CD14-positive monocyte (primary cell): Measurements from ENCODE around the gene PTGR3. TPM values are rescaled to one million over a fixed set of nuclear protein-coding genes. Genes with fewer than 3 reads are reported as not detected.
A peak's percentile ranks its signal among the peaks of the same experiment; 100 is the strongest.

Source experiments
- DNase-seq, 3 donors: peaks; one replicate each; pipeline ENCODE4 v3.0.0-alpha.2; 2011 to 2022
- H2AFZ ChIP-seq: 2 replicates; pipeline ENCODE4 v1.6.0; 2012; ENCODE audit warnings: mild to moderate bottlenecking, low read depth, low read length, inconsistent platforms; ENCODE audit not compliant: insufficient read depth, poor library complexity, severe bottlenecking
- H3K27ac ChIP-seq, 2 donors: 1 replicate in 1 of 2; 2 replicates in 1 of 2; pipeline ENCODE4 v1.5.1; 2012 to 2013; ENCODE audit warnings: low read length in 2 of 2, control low read depth in 1 of 2, inconsistent platforms in 1 of 2, low read depth in 1 of 2, mild to moderate bottlenecking in 1 of 2
- H3K27me3 ChIP-seq, 2 donors: one replicate each; pipeline versions ENCODE4 v1.6.0 to v1.6.1; 2011 to 2013; ENCODE audit warnings: low read length in 2 of 2; ENCODE audit not compliant: control insufficient read depth in 2 of 2, insufficient read depth in 2 of 2
- H3K36me3 ChIP-seq, 2 donors: replicated peaks in 1 of 2; 1 replicate in 1 of 2; 2 replicates in 1 of 2; pipeline versions ENCODE4 v1.5.1 to v1.6.1; 2012 to 2013; ENCODE audit warnings: low read length in 2 of 2, control low read depth in 1 of 2, inconsistent platforms in 1 of 2, mild to moderate bottlenecking in 1 of 2; ENCODE audit not compliant: insufficient read depth in 2 of 2, control insufficient read depth in 1 of 2
- H3K4me1 ChIP-seq, 2 donors: 1 replicate in 1 of 2; 2 replicates in 1 of 2; pipeline versions ENCODE4 v1.5.1 to v1.6.1; 2012 to 2013; ENCODE audit warnings: low read length in 2 of 2, control low read depth in 1 of 2, inconsistent platforms in 1 of 2, mild to moderate bottlenecking in 1 of 2, moderate library complexity in 1 of 2; ENCODE audit not compliant: insufficient read depth in 2 of 2, control insufficient read depth in 1 of 2
- H3K4me2 ChIP-seq: replicated peaks from 2 replicates; pipeline ENCODE3; 2012; ENCODE audit warnings: low read length, moderate library complexity, mild to moderate bottlenecking; ENCODE audit not compliant: poor library complexity, severe bottlenecking; ENCODE audit errors: extremely low read depth
- H3K4me3 ChIP-seq, 3 experiments: fragments of 200-600 bp in 1 of 3; sonication (generic) in 1 of 3; replicated peaks in 1 of 3; 1 replicate in 2 of 3; 2 replicates in 1 of 3; pipeline ENCODE4 v1.5.1; 2011 to 2013; ENCODE audit warnings: low read length in 3 of 3, mild to moderate bottlenecking in 3 of 3, control low read depth in 2 of 3, low read depth in 2 of 3, inconsistent platforms in 1 of 3, moderate library complexity in 1 of 3
- H3K79me2 ChIP-seq: 2 replicates; pipeline ENCODE4 v1.6.0; 2012; ENCODE audit warnings: mild to moderate bottlenecking, control low read depth, inconsistent platforms, low read length, moderate library complexity; ENCODE audit not compliant: insufficient read depth
- H3K9ac ChIP-seq: 2 replicates; pipeline ENCODE4 v1.6.0; 2017; ENCODE audit warnings: low read length, mild to moderate bottlenecking; ENCODE audit not compliant: insufficient read depth, poor library complexity, severe bottlenecking
- H3K9me3 ChIP-seq, 2 donors: replicated peaks in 1 of 2; 1 replicate in 1 of 2; 2 replicates in 1 of 2; pipeline versions ENCODE4 v1.5.1 to v1.6.1; 2012 to 2013; ENCODE audit warnings: low read length in 2 of 2, control low read depth in 1 of 2; ENCODE audit not compliant: control insufficient read depth in 1 of 2, insufficient read depth in 1 of 2
- H4K20me1 ChIP-seq: 2 replicates; pipeline ENCODE4 v1.6.0; 2012; ENCODE audit warnings: mild to moderate bottlenecking, low read length, control low read depth, moderate library complexity; ENCODE audit not compliant: insufficient read depth
- H3K27ac Mint-ChIP-seq, 7 donors: one replicate each; pipeline ENCODE4 v1.8.0; 2020; ENCODE audit warnings: mild to moderate bottlenecking in 7 of 7, mixed read lengths in 7 of 7, moderate library complexity in 6 of 7, inconsistent platforms in 2 of 7
- H3K27me3 Mint-ChIP-seq, 3 donors: one replicate each; pipeline ENCODE4 v1.8.0; 2021 to 2022; ENCODE audit warnings: low read depth in 3 of 3, mild to moderate bottlenecking in 3 of 3, mixed read lengths in 3 of 3, moderate library complexity in 3 of 3, inconsistent platforms in 1 of 3
- H3K36me3 Mint-ChIP-seq, 2 donors: one replicate each; pipeline ENCODE4 v1.8.0; 2020; ENCODE audit warnings: mixed read lengths in 2 of 2, inconsistent platforms in 1 of 2, mild to moderate bottlenecking in 1 of 2
- H3K4me1 Mint-ChIP-seq: one replicate; pipeline ENCODE4 v1.8.0; 2020; ENCODE audit warnings: mild to moderate bottlenecking, mixed read lengths
- H3K4me3 Mint-ChIP-seq, 2 donors: one replicate each; pipeline ENCODE4 v1.8.0; 2020; ENCODE audit warnings: mild to moderate bottlenecking in 2 of 2, mixed read lengths in 2 of 2, moderate library complexity in 1 of 2
- H3K9me3 Mint-ChIP-seq, 7 donors: one replicate each; pipeline ENCODE4 v1.8.0; 2020 to 2022; ENCODE audit warnings: mixed read lengths in 7 of 7, mild to moderate bottlenecking in 6 of 7, moderate library complexity in 6 of 7, inconsistent platforms in 2 of 7
- WGBS: methylation state at CpG from one replicate; pipeline ENCODE4 v1.1.5; 2013; ENCODE audit warnings: missing lambda C conversion rate; ENCODE audit not compliant: insufficient coverage; 5-methylcytosine and 5-hydroxymethylcytosine counted together
- intact Hi-C, 2 donors: fragments of 100-400 bp; cut with micrococcal nuclease; formaldehyde crosslinking; loops; one replicate each; pipeline versions ENCODE4 v1.15.0 to v1.15.1; 2023
- polyA plus RNA-seq, 3 donors: library from polyadenylated mRNA; depleted of rRNA in 1 of 3; unstranded in 2 of 3; stranded (reverse) in 1 of 3; fragments of 300-500 nt in 2 of 3; fragments of >200 nt in 1 of 3; fragmentation: Illumina TruSeq in 2 of 3; gene quantifications; 1 replicate in 2 of 3; 2 replicates in 1 of 3; pipeline ENCODE4 v1.2.3, GENCODE V29; 2012 to 2021
- TF ChIP-seq, protein P1 (sequence below): fragments of 200-600 bp; IDR thresholded peaks from one replicate; pipeline ENCODE4 v1.8.0; 2022; ENCODE audit warnings: antibody characterized with exemption, mild to moderate bottlenecking

The PTGR3 gene
- polyA plus RNA-seq, 3 donors, result 15.5 to 27.5 (median 23.6) TPM

GRCh38 chr18:75213611-75214331 lies 4.8 kb upstream of the PTGR3 start:
- H3K27ac Mint-ChIP-seq, result no peak overlapping the region
- no peaks in the 10 kb centered on the region for H3K27me3 ChIP-seq

DNA sequence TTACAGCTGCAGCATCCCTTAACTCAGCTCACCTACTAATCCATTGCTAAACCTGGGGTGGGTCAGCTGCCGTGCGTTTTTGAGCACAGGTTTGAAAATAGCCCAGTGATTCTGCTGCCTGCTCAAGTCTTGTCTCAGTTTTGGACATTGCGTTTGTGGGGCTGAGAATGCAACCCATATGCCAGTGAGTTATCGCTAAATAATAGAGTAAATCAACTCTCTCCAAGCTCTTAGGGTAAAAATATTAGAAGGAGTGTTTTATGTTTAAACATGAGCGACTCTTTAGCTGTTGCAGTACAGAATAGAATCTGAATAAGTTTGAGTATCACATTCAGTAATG lies 3.8 kb upstream of the PTGR3 start:
- intact Hi-C loops, result no loop called here
- peaks cover 37 to 58% of the 10 kb centered on the region in 2 donors for H3K4me1 ChIP-seq
- Mint-ChIP-seq H3K4me1 (peaks cover 53% of the 10 kb centered on the region), H3K27me3 (peaks cover 0 to 2% (median 0%) of the 10 kb centered on the region in 3 donors), H3K9me3 (no peaks in the 10 kb centered on the region), H3K36me3 (peaks cover 3 to 7% of the 10 kb centered on the region in 2 donors), H3K4me3 (peak overlapping the region; percentile 86 to 87), H3K27ac (peak overlapping the region in 4 of 7 donors; percentile 0 to 75 (median 70))
- no peaks in the 10 kb centered on the region for H3K27me3 ChIP-seq
- H3K4me2 ChIP-seq, result peak overlapping the region; percentile 76
- H3K4me3 ChIP-seq, result peak overlapping the region in 1 of 3 experiments; percentile 79
- no peaks in the 10 kb centered on the region for H3K36me3 ChIP-seq
- WGBS, result no CpG with 5 or more reads among the region's 5 CpGs
- no peak for DNase-seq
- no peak overlapping the region for H3K27ac ChIP-seq
- H3K9me3 ChIP-seq, result no peaks in the 10 kb centered on the region
- no peak overlapping the region for H3K9ac ChIP-seq
- peaks cover 16% of the 10 kb centered on the region for H4K20me1 ChIP-seq
- H3K79me2 ChIP-seq, result peaks cover 74% of the 10 kb centered on the region
- TF ChIP-seq, protein P1, sequence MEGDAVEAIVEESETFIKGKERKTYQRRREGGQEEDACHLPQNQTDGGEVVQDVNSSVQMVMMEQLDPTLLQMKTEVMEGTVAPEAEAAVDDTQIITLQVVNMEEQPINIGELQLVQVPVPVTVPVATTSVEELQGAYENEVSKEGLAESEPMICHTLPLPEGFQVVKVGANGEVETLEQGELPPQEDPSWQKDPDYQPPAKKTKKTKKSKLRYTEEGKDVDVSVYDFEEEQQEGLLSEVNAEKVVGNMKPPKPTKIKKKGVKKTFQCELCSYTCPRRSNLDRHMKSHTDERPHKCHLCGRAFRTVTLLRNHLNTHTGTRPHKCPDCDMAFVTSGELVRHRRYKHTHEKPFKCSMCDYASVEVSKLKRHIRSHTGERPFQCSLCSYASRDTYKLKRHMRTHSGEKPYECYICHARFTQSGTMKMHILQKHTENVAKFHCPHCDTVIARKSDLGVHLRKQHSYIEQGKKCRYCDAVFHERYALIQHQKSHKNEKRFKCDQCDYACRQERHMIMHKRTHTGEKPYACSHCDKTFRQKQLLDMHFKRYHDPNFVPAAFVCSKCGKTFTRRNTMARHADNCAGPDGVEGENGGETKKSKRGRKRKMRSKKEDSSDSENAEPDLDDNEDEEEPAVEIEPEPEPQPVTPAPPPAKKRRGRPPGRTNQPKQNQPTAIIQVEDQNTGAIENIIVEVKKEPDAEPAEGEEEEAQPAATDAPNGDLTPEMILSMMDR, result no peak
- no peak overlapping the region for H2AFZ ChIP-seq

More at GRCh38 chr18:75213611-75214331, 4.8 kb upstream of the PTGR3 start:
- WGBS, result no CpG with 5 or more reads among the region's 5 CpGs
- no peak overlapping the region for H2AFZ ChIP-seq
- no peak overlapping the region for H3K27ac ChIP-seq
- peaks cover 0 to 2% (median 0%) of the 10 kb centered on the region in 3 donors for H3K27me3 Mint-ChIP-seq
- intact Hi-C loops, result no loop called here
- peaks cover 32 to 51% of the 10 kb centered on the region in 2 donors for H3K4me1 ChIP-seq
- H3K9me3 ChIP-seq, result no peaks in the 10 kb centered on the region
- no peak overlapping the region for H3K9ac ChIP-seq
- no peak for DNase-seq
- H3K36me3 ChIP-seq, result no peaks in the 10 kb centered on the region
- no peak overlapping the region for H3K4me2 ChIP-seq
- H3K9me3 Mint-ChIP-seq, result no peaks in the 10 kb centered on the region
- H3K79me2 ChIP-seq, result peaks cover 74% of the 10 kb centered on the region
- no peak overlapping the region for H3K4me3 ChIP-seq
- peaks cover 49% of the 10 kb centered on the region for H3K4me1 Mint-ChIP-seq
- H4K20me1 ChIP-seq, result peaks cover 11% of the 10 kb centered on the region
- H3K4me3 Mint-ChIP-seq, result no peak overlapping the region
- TF ChIP-seq, protein P1, result no peak
- H3K36me3 Mint-ChIP-seq, result peaks cover 3 to 7% of the 10 kb centered on the region in 2 donors
